ENCODE data around the gene ADPRHL1. TPM values are rescaled to one million over a fixed set of nuclear protein-coding genes. Genes with fewer than 3 reads are reported as not detected.
A peak's percentile ranks its signal among the peaks of the same experiment; 100 is the strongest.

Gene ADPRHL1
- polyA plus RNA-seq, 3 donors, result 0.15 to 0.52 (median 0.27) TPM

GRCh38 chr13:113485545-113485944, 32.3 kb upstream of the ADPRHL1 start:
- Mint-ChIP-seq H3K9me3 (no peaks in the 10 kb centered on the region), H3K27ac (peak overlapping the region in 1 of 7 donors; percentile 25), H3K27me3 (ENCODE audit: low read depth in 3 of 3) (peaks cover 0 to 1% (median 0%) of the 10 kb centered on the region in 3 donors), H3K4me3 (no peak overlapping the region), H3K4me1 (peaks cover 28% of the 10 kb centered on the region), H3K36me3 (peaks cover 17 to 34% of the 10 kb centered on the region in 2 donors)
- H3K9me3 ChIP-seq (replicated peaks in 1 of 2; ENCODE audit: control insufficient read depth in 1 of 2, insufficient read depth in 1 of 2, low read length in 2 of 2), result no peaks in the 10 kb centered on the region
- H3K27ac ChIP-seq (ENCODE audit: low read depth in 1 of 2, low read length in 2 of 2), result no peak overlapping the region
- no peak for TF ChIP-seq CTCF (IDR thresholded peaks at IDR 0.05)
- H3K27me3 ChIP-seq (ENCODE audit: control insufficient read depth in 2 of 2, insufficient read depth in 2 of 2, low read length in 2 of 2), result no peaks in the 10 kb centered on the region
- peaks cover 62% of the 10 kb centered on the region for H4K20me1 ChIP-seq (ENCODE audit: insufficient read depth, low read length)
- no peak for DNase-seq
- no peak overlapping the region for H2AFZ ChIP-seq (ENCODE audit: insufficient read depth, low read depth, low read length, poor library complexity, severe bottlenecking)
- peaks cover 3 to 14% of the 10 kb centered on the region in 2 donors for H3K36me3 ChIP-seq (replicated peaks in 1 of 2; ENCODE audit: control insufficient read depth in 1 of 2, insufficient read depth in 2 of 2, low read length in 2 of 2)
- 98% methylated on average over 9 of the region's 13 CpGs for WGBS (ENCODE audit: insufficient coverage)
- no peak overlapping the region for H3K9ac ChIP-seq (ENCODE audit: insufficient read depth, low read length, poor library complexity, severe bottlenecking)
- H3K4me1 ChIP-seq (ENCODE audit: control insufficient read depth in 1 of 2, insufficient read depth in 2 of 2, low read length in 2 of 2), result peaks cover 19 to 20% of the 10 kb centered on the region in 2 donors
- intact Hi-C loops (cut with micrococcal nuclease), result no loop called here
- no peak overlapping the region for H3K4me3 ChIP-seq (replicated peaks in 1 of 3; ENCODE audit: low read depth in 2 of 3, low read length in 3 of 3)
- peaks cover 82% of the 10 kb centered on the region for H3K79me2 ChIP-seq (ENCODE audit: insufficient read depth, low read length)
- no peak overlapping the region for H3K4me2 ChIP-seq (replicated peaks; ENCODE audit: extremely low read depth, low read length, poor library complexity, severe bottlenecking)

GRCh38 chr13:113483504-113484293, 30.4 kb upstream of the ADPRHL1 start:
- WGBS (ENCODE audit: insufficient coverage), result 95% methylated on average over 27 of the region's 36 CpGs
- Mint-ChIP-seq H3K27me3 (ENCODE audit: low read depth in 3 of 3) (no peaks in the 10 kb centered on the region), H3K36me3 (peaks cover 34 to 50% of the 10 kb centered on the region in 2 donors), H3K27ac (peak overlapping the region in 3 of 7 donors; percentile 57 to 68 (median 68)), H3K4me1 (peaks cover 14% of the 10 kb centered on the region), H3K4me3 (no peak overlapping the region), H3K9me3 (no peaks in the 10 kb centered on the region)
- Histone ChIP-seq H3K4me1 (ENCODE audit: control insufficient read depth in 1 of 2, insufficient read depth in 2 of 2, low read length in 2 of 2) (peaks cover 5 to 7% of the 10 kb centered on the region in 2 donors), H2AFZ (ENCODE audit: insufficient read depth, low read depth, low read length, poor library complexity, severe bottlenecking) (no peak overlapping the region), H4K20me1 (ENCODE audit: insufficient read depth, low read length) (peaks cover 47% of the 10 kb centered on the region), H3K27ac (ENCODE audit: low read depth in 1 of 2, low read length in 2 of 2) (no peak overlapping the region), H3K9me3 (replicated peaks in 1 of 2; ENCODE audit: control insufficient read depth in 1 of 2, insufficient read depth in 1 of 2, low read length in 2 of 2) (no peaks in the 10 kb centered on the region), H3K79me2 (ENCODE audit: insufficient read depth, low read length) (peaks cover 68% of the 10 kb centered on the region), H3K4me3 (replicated peaks in 1 of 3; ENCODE audit: low read depth in 2 of 3, low read length in 3 of 3) (no peak overlapping the region), H3K36me3 (replicated peaks in 1 of 2; ENCODE audit: control insufficient read depth in 1 of 2, insufficient read depth in 2 of 2, low read length in 2 of 2) (peaks cover 18 to 32% of the 10 kb centered on the region in 2 donors), H3K9ac (ENCODE audit: insufficient read depth, low read length, poor library complexity, severe bottlenecking) (no peak overlapping the region), H3K4me2 (replicated peaks; ENCODE audit: extremely low read depth, low read length, poor library complexity, severe bottlenecking) (no peak overlapping the region), H3K27me3 (ENCODE audit: control insufficient read depth in 2 of 2, insufficient read depth in 2 of 2, low read length in 2 of 2) (no peaks in the 10 kb centered on the region)
- intact Hi-C loops (cut with micrococcal nuclease), result no loop called here
- DNase-seq, result no peak
- TF ChIP-seq CTCF (IDR thresholded peaks at IDR 0.05), result no peak

Data from CD14-positive monocyte (primary cell).